Stimulated activated CD8-positive, alpha-beta memory T cell treated with anti-CD3 and anti-CD28 coated beads, Interleukin-12 subunit alpha, Interleukin-12 subunit beta, amount 100 ng/mL, for 24 hours (primary cell): ENCODE measurements around the gene BCL2L15.

Experiments used
- DNase-seq: peaks from one replicate; pipeline ENCODE4 v3.0.0-alpha.2; 2020; ENCODE audit errors: extremely low read depth

BCL2L15 gene

DNA sequence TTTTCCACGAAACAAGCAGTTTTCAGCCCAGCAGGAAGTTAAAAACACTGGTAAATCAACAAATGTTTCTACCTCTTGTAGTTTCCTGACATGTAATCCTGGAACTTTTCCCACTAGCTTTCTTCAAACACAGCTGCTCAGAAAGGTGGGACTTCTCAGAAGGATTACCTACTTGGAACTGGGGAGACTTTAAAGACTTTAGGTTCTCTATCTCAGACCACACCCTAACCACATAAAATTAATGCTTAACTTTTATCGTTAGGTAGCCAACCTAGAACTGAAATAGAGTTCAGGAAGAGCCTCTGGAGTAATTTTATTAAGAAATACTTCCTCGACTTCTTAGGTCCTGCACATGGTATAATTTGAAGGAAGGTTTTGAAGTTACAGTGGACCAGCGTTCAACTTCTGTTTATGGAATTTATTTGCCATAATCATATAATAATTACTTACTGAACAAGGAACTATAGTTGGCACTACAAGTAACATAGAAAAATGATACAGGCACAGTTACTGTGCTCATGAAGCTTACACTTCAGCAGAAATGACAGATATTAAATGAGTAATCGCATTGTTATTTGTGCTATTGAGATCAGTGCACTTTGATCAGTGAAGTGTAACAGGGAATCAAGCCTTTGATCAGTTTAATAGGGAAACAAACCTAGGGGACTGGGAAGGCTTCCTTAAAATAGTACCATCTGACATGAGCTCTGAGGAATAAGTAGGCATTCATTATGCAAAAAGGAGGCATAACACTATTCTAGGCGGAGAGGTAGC, at the start of gene BCL2L15:
BCL2L15 (minus strand) TSS at position 180 of the 774 bp plus-strand sequence. CDS start 206 bp downstream, outside the sequence.
- DNase-seq = no peak

DNA sequence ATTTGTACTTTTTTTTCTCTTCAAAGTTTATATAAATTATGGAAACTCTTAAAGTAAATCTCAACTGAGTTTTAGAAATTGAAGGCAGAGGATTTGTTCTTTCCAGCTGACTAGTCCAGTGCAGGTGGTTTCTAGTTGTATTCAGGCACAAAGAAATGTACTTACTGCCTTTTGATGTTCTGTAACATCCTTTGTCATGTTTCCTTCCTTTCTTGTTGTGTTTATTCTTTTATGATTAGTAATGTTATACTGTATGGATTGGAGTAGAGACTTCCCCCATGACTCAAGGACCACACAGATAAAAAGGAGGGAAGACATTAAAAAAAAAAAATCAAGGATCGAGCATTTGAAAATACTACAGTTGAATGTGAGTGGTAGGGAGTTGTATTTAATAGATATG, 49.8 kb upstream of the BCL2L15 start:
- no peak for DNase-seq

DNA sequence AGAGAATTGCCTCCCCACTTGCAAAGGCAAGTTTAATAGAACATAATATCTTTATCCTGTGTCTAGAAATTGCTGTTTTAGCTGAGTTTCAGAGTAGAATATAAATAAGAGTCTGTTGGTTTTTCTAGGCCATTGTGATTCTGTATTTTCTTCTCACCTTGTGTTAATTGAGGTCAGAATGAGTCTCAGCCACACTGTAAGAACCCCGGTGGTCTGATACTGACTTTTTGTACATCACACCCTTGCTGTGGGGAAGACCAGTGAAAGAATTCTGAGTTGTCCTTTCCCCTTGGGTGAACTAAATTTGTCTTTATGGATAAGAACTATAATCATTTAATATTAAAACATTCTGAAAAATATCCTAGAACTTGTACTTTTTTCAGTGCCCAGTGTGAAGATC, 48.6 kb upstream of the BCL2L15 start:
- no peak for DNase-seq

DNA sequence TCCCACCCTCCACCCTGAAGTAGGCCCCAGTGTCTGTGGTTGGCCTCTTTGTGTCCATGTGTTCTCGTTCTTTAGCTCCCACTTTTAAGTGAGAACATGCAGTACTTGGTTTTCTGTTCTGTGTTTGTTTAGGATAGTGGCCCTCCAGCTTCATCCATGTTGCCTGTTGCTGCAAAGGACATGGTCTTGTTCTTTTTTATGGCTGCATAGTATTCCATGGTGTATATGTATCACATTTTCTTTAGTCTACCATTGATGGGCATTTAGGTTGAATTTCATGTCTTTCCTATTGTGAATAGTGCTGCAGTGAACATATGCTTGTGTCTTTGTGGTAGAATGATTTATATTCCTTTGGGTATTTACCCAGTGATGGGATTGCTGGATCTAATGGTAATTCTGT, 47.8 kb upstream of the BCL2L15 start:
- no peak for DNase-seq

DNA sequence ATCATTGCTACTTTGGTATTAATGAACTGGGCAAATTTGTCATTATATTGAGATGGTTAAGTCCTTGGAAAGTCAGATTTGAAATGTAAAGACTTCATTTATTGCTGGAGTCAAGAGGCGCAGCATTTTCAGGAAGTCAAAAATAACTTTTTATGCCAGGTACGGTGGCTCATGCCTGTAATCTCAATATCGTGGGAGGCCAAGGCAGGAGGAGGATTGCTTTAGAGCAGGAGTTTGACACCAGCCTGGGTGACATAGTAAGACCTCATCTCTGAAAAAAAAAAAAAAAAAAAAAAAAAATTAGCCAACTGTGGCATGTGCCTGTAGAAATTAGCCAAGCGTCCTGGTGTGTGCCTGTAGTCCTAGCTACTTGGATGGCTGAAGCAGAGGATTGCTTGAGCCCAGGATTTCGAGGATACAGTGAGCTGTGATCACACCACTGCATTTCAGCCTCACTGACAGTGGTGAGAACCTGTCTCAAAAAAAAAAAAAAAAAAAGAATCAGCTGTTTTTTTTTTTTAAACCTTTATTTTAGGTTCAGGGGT, 47.2 kb upstream of the BCL2L15 start:
- DNase-seq = no peak

DNA sequence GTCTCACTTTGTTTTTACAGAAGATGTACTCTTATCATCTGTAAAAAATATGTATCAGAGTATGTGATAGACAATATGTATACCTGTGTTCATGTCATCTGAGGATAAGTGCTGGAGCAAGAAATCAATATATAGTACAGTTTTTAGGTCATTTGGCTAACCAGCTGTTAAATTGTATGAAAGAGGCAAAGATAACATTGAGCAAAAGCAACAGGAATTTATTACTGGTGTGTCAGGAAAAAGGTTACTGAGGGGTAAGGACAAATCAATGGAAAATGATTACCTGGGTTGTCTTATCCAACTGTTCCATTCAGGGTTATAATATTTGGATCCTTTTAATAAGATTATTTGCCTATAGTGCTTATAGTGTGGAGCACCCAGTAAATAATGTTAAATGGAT, 46.6 kb upstream of the BCL2L15 start:
- DNase-seq = no peak

DNA sequence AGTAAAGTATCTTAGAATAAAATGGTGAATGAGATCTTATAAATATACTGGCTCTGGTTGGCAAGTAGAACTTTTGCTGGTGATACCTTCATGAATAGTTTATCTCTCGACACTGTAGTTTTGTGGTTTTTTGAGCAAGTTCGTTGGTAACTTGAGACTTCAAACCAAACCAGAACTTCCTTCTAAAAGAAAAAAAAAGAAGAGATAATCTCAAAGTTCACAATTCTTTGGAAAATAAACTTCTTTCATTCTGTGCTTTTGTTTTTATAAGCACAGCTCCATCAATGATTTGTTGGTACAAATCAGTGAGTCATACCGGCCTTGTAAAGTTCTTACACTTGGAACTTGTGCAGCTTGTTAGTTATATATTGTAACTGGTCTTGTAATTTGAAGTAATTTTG, 44.1 kb upstream of the BCL2L15 start:
- DNase-seq = no peak

DNA sequence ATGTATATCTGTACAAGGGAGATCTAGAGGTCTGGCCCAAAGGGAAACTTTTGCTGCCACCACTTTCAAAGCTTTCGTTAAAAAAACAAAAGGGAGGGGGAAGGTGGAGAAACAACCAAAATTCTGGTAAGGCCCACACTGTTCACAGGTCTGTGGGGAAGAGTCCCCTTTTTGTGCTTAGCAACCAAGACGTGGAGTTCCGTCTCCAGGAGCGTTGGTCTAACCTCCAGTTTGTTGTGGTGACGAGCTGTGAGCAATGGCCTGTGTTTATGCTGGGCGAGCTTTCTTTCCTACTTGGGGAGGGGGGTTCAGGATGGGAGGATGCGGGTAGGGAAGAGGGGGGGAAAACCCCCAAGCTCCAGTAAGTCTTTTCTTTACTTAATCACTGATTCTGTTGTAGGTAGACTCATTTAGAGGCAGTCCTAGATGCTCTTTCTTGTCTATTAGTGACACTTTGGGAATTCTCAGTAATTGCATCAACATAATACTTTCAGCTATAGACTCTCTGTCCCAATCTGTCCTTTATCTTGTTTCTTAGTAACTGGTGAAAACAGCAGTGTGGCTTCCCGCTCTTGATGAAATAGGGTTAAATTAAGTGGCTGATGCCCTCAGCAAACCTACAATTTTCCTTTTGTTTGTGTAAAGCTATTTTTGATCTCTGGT, 43.2 kb upstream of the BCL2L15 start:
- peak; percentile 21 for DNase-seq

DNA sequence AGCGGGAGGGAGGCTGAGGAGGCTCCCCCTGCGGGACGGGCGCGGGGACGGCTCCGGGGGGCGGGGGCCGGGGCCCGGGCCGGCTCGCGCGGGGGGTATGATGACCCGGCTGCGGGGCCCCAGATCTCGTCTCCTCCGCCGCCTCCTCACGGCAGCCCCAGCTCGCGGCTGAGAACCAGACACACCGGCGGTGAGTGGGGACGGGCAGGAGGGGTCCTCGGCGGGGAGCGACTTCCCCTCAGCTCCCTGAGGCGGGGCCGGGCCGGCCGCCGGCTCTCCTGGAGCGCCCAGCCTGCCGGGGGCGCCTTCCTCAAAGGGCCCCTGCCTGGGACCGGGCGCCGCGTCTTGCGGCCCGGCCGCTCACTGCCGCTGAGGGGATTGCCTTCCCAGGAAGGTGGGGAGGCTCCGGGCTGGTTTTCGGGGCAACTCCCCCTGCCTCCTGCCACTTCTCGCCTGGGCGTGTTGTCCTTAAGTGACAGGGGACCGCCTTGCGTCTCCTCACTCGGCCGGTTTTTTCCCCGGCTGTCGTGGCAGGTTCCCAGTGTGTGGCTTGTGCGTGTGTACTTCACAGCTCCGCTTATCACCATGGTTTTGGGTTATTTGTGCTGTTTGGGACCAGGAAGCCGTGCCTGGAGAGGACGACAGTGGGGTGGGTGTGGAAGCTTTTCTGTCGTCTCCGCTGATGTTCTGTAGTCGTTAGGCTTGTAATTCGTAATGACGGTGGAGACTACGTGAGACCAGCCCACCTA, 42.5 kb upstream of the BCL2L15 start:
- no peak for DNase-seq

DNA sequence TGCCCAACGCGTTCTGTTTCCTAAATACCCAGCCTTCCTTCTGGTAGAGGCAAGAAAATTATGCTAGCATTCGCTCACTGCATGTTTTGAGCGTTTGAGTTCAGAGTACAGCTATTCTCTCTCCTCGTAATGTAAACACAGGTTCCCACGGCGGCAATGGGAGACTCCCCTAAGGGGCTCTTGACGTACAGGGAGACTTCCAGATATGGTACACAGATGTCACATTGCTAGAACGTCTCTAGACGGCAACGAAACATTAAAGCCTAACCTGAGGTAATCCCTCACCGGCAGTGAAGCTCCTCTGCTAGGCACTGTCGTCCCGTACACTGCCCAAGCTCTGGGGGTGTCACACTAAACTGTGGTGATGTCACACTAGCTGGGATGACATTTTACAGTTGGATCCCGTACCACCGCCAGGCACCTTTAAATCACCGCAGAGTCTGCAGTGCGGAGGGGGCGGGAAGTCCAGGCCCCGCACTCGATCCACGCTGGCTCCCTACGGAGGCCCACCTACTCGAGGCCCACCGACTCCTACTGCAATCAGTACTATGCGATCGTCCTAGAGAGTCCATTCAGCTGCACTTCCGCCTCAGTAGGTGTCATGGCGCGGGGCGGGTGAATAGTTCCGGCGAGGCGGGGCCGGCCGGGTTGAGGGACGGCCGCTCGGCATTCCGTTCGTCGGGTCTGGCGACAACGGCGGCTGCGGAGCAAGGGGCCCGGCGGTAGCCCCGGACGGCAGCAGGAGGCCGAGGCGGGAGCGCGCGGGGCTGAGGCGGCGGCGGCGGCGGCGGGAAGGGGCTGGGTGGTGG, 41.8 kb upstream of the BCL2L15 start, which contains the start of gene HIPK1:
HIPK1 (plus strand) TSS at position 384 of the 809 bp plus-strand sequence.
- peak; percentile 75 for DNase-seq

DNA sequence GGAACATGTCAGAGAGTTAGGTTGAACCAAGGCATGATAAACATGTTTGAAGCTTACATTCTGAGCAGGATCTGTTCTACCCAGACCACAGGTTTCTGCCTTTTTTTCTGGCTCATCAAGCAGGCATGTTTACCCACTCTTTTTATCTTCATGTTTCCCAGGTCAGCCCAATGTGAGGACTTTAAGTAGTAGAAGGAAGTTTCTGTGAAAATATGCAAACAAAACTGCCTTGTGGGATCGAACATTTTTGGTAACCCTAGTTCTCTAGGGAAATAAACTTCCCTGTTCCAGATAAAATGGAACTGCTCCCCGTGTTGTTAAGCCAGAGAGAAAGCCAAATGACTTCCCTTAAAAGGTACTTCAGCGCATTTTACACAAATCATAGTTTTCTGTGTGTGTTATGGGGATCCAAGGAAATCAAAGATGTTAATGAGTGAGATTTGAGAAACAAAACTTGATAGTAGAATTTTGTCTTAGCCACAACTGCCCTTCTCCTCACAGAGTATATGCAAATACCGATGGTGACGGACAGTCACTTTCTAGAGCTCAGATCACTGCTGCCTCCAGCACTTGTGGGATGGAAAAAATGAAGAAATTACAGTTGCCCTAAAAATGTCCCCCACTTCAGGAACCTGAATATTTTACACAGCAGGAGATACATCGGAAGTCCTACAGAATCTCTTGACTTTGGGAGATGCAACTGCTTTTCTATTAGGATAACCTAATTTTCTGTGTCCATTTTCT, 41.0 kb upstream of the BCL2L15 start:
- DNase-seq = no peak

DNA sequence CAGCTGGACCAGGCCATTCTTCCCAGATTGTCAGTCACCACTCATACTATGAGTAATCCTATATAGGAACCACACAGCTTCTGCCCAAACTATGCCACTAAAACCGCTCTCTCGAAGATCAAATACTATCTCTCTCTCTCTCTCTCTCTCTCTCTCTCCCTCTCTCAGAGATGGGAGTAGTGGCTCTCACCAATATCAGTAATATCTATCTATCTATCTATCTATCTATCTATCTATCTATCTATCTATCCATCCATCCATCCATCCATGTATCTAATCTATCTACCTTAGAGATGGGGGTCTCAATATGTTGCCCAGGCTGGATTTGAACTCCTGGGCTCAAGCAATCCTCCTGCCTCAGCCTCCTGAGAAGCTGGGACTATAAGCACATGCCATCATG, 37.1 kb upstream of the BCL2L15 start:
- DNase-seq = no peak

DNA sequence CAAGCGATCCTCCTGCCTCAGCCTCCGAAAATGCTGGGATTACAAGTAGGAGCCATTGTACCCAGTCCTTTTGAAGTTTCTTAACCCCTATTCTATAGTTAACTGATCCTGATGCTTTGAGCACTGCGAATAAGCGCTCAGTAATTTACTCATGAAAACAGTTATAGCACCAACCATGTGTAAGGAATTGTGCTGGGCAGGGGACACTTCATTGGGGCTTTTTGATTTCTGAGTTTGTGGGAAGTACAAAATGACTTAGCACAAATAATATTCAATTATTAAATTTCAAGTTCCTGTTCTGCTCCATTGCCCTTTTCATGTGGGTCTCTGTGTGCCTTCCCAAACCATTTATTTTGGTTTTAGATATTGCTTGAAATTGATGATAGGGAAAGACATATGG, 35.6 kb upstream of the BCL2L15 start:
- DNase-seq = no peak

DNA sequence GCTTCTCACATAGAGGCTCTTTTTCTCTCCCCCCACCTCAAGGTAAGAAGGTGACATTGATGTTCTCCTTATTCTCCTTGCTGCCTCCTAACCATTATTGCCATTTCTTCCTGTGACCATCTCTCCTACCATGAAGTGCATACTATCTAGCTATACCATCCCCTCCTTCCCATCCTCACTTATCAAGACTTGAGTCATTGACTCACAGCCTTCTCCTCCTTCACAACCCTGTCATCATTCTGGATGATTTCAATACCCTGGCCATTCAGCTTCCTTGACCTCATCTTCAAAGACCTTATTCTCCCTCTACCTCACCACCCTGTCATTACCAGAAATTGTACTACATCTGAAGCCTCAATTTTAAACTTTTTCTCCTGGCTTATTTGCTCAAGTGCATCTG, 30.9 kb upstream of the BCL2L15 start:
- no peak for DNase-seq

DNA sequence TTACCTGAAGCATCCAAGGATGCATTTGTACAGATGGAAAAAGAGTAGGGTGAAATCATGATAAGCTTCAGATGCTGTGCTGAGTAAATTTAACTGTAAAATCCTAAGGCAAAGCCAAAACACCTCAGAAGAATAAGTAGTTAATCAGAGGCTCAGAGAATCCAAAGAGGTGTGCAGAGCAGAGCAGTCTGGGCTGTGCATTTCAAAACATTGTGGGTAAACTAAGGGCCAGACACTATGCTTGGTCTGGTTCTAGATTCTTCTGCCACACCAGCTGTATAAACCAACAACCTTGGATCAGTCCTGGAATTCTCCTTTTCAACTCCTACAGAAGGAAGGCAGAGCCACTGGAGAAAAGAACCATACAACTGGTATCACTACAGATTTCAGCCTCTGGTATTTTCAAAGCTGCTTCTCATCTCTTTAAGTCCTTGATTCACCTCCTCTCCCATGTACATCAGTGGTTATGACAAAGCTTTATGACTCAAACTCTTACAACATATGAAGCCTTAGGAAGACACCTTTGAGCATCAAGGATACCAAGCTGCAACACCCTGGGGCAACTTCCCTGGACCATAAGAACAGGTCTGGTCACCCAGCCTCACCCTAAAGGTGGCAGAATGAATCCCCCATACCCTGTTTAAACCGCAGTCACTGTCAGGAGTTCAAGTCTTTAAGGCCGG, 30.2 kb upstream of the BCL2L15 start:
- no peak for DNase-seq

DNA sequence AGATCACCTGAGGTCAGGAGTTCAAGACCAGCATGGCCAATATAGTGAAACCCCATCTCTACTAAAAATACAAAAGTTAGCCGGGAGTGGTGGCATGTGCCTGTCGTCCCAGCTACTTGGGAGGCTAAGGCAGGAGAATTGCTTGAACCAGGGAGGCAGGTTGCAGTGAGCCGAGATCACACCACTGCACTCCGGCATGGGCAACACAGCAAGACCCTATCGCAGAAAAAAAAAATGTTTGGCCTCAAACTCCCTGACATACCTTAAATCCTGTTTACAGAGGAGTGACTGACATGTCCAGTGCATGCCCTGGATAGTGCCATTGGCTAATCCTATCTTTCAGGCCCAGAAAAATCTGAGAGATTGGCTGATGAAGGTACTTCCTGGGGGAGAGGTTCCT, 29.6 kb upstream of the BCL2L15 start:
- no peak for DNase-seq

DNA sequence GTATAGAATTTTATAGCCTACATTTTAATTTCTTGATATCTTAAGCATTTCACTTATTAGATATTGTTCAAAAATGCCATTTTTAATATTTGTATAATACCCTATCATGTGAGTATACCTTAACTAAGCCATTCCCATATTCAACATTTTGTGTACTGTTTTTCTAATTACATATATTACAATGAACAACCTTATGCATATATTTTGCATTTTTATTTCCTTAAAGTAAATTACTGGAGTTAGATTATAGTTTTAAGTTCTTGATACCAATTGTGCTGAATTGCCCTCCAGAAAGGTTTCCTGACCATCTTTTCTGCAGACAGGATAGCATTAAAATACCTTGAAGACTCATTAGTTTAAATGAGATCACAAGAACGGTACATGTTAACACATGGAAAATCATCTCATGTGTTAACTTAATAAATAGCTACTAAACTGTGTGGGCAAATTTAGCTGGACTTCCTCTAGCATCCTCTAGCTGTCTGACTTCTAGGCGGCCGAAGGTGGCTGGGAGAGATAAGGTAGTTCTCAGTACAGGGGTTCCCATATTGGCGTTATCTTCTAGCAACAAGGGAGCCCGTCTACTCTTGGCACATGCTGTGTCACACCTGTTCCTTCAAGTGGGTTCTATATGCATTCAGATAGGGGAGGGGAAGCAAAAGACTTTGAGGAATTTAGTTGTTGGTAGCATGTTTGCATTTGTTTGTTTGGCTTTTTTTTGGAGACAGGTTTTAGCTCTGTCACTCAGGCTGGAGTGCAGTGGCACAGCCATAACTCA, 26.7 kb upstream of the BCL2L15 start:
- DNase-seq = no peak

DNA sequence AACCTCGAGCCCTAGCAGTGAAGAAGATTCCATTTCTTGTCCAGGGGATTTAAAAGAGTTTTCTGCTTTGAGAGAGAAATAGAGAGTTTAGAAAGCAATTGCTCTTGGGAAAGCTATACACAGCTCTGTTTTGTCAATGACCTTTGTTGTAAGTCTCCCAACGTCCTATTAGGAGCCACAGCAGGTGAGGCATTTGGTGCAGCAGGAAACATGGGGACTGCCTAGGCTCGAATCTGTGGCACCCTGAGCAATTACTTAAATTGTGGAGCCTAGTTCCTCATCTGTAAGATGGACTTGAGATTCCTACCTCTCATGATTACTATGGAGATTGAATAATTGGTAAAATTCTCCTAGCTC, 25.9 kb upstream of the BCL2L15 start:
- DNase-seq = no peak

DNA sequence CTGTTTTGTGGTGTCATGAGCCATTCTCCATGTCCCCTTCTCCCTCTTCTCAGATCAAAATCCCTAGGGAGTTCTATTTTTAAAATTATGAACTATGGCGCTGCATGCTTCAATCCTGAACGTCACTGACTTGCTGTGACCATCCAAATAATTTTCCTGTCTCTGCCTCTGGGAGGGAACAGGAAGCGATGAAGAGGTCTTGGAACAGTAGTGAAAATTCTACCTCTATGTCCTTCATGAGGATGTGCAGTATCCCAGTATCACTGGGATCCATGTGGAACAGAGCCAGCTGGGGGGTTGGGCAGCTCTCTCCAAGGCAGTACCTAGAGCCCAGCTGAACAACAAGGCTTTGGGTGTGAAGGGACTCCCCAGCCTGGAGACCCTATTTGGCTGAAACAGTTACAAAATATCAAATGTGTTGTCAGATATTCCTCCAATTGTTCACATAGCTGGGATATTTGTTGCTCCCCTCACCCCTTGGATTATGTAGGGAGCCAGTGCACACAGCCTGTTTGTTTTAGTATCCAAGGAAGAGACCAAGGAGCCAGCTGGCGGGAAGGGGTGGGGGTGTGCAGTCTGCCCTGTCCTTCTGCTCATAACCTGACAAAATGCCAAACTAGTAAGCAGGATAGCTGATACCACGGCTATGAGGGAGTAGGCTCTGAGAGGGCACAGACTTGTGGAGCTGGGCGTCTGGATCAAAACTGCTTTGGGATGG, 25.4 kb upstream of the BCL2L15 start:
- no peak for DNase-seq
